Kidney glomerular epithelial cell (primary cell): ENCODE data around the gene TRIM15.
A peak's percentile ranks its signal among the peaks of the same experiment; 100 is the strongest.
"Not testable (repeated sequence)": the region's sequence is repeated elsewhere in the genome, so short reads cannot be mapped to it uniquely, and the experiment has no call there.

ENCODE experiments used
- DNase-seq: peaks from one replicate; lab custom pipeline; 2025; lab: John Stamatoyannopoulos, UW

The TRIM15 gene

DNA sequence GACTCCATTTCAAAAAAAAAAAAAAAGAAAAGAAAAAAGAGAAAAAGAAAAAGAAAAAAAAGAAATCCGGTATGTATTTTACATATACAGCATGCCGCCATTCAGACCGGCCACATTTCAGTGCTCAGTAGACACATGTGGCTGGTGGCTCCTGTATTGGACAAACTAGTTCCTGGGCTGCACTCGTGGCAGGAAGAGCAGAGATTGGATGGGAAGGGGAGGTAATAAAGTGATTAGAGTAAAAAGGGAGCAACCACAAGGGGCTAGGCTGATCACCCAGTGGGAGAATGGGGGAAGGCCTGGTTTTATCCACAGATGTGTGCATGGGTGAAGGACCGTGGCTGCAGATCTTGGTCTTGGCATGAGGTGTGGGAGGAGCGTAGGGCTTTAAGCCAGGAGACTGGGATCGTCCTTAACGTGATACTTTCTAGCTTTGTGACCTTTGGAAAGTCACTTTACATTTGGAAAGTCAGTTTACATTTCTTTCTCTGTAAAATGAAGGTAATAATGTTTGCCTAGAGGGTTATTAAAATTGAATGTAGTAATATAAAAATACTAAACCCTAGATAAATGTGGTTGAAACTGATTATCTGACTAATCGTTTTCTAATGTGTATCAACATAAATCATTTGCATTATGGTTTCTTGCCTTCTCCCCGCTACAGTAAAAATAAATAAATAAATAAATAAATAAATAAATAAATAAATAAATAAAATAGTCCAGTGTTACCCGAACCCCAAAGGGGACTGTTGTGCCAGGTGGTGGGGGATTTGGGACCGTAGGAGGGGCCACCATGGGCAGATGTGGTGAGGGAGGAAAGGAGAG lies 869 bp upstream of the TRIM15 start:
- DNase-seq: no peak

DNA sequence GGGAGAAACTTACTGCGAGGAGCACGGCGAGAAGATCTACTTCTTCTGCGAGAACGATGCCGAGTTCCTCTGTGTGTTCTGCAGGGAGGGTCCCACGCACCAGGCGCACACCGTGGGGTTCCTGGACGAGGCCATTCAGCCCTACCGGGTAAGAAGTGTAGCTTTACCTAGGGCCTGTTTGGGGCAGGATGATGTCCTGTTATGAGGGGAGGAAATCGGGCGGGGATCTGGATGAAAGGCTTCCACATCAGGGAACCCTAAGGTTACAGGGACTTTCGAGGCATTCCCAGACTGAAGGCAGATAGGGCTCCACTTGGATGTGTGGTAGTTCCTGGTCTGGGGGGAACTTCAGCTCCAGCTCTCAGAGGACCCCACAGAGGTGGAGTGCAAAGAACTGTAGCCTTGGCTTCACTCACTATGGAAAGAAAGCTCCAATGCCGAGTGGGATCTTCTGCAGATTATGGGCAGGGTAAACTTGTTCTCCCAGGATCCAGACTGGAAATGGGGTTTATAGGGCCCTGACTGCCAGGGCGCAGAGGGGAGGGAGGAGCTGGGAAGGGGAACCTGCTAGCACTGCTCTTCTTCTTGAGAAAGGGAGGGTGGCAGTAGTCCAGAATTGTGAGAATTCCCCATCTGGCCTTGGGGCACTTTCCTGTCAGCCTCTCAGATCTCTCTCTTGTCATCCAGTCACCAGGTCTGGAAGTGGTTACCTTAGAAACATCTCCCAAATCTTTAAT lies 740 bp downstream of the TRIM15 start:
- DNase-seq: no peak

DNA sequence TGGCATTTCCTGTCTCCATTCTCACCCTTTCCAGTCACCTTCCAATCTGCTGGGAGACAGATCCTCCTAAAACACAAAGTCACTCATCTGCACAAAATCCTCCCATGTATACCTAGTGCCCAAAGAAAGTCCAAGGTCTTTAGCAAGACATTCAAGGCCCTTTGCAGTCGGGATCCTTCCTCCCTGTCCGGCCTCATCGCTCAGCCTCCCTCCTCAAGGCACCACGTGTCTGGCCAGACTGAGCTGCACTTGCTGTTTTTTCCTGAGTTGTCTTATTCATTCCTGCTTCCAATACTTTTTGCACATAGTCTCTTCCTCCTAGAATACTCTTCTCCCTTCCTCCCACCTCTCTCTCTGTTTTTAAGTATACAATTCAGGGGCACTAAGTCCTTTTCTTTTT lies 1.4 kb downstream of the TRIM15 start:
- no peak for DNase-seq

GRCh38 chr6:30165238-30165637 lies 1.9 kb downstream of the TRIM15 start:
- DNase-seq: not testable (repeated sequence)

- DNase-seq: no peak
Measured at GRCh38 chr6:30167101-30167500, 3.8 kb downstream of the TRIM15 start.

- DNase-seq: no peak
Measured at GRCh38 chr6:30168741-30169140, 5.4 kb downstream of the TRIM15 start.

- DNase-seq: peak; percentile 41
Measured at GRCh38 chr6:30169658-30170614, 6.6 kb downstream of the TRIM15 start.

DNA sequence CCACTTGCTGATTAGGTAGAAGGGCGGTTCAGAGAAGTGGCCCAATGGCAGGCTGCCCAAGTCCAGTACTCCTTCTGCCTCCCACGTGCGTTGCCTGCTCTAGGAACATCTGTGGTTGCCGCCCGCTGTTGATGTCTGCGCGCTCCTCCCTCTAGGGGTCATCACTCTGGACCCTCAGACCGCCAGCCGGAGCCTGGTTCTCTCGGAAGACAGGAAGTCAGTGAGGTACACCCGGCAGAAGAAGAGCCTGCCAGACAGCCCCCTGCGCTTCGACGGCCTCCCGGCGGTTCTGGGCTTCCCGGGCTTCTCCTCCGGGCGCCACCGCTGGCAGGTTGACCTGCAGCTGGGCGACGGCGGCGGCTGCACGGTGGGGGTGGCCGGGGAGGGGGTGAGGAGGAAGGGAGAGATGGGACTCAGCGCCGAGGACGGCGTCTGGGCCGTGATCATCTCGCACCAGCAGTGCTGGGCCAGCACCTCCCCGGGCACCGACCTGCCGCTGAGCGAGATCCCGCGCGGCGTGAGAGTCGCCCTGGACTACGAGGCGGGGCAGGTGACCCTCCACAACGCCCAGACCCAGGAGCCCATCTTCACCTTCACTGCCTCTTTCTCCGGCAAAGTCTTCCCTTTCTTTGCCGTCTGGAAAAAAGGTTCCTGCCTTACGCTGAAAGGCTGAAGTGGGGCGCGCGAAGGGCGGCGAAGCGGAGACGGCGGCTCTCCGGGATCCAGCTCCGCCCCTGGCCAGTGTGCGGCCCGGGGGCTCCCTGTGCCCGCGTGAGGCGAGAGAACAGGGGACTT lies 8.5 kb downstream of the TRIM15 start:
- no peak for DNase-seq

DNA sequence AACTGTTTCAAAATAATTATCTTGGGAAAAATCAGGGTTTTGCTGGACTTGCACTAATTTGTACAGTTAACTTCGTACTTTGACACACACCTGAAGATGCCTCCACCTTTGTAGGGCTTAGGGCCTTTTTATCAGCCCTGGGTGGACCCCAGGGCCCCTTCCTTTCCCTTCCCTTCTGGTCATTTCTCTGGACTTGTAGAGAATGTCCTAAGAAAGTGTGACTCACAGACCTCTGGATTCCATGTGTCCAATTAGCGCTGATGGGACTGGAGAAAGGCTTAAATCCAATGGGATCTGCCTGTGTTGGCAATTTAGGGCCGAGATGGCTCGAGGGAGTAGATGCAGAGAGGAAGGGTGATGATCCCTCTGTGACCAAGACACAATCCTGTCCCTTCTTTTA lies 9.3 kb downstream of the TRIM15 start:
- DNase-seq: no peak

DNA sequence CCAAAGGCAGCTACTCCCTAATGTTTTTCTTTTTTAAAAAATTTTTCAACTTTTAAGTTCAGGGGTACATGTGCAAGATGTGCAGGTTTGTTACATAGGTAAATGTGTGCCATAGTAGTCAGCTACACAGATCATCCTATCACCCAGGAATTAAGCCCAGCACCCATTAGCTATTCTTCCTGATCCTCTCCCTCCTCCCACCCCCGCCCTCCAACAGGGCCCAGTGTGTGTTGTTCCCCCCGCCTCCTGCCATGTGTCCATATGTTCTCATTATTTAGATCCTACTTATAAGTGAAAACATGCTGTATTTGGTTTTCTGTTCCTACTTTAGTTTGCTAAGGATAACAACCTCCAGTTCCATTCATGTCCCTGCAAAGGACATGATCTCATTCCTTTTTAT lies 12.4 kb downstream of the TRIM15 start:
- DNase-seq: no peak

- DNase-seq: no peak
Measured at GRCh38 chr6:30178837-30179236, 15.5 kb downstream of the TRIM15 start.

GRCh38 chr6:30180145-30180544 lies 16.8 kb downstream of the TRIM15 start:
- no peak for DNase-seq

GRCh38 chr6:30184417-30185031 lies 21.2 kb downstream of the TRIM15 start:
- no peak for DNase-seq

GRCh38 chr6:30185846-30186484 lies 22.6 kb downstream of the TRIM15 start:
- no peak for DNase-seq

DNA sequence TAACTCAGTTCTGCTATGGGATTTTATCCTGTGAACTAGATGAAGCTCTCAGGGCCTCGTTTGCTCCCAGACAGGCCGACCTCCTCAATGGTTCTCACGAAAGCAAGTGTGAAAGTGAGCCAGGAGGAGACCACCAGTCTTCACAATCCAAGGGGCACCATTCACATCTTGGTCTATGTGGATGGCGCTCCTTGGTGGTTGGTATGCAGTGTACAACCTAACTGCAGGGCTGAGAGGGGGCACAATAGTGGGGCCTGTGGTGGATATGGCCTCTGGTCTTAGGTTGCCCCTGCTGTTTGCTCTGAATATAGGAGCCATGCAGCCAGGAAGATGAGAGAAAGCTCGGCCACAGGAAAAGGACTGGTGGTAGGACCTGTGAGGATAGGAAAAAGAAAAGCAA lies 25.2 kb downstream of the TRIM15 start:
- DNase-seq: no peak

DNA sequence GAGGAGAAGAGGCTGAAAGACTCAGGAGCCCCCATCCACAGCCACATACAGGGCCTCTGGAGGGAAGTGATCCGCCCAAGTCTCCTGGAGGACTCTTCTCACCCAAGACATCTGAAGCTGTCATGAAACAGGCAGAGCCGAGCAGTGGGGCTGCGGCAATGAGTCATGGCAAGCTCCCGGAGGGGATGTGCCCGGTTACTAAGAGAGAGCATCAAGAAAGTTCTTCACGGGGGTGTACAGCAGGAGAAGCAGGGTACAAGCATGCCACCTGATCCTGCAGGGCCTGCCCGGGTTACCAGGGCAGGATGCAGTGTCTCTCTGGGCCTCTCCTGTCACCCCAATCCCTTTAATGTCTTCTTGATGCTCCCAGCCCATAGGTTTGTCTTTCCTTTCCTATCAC lies 28.7 kb downstream of the TRIM15 start:
- DNase-seq: no peak

GRCh38 chr6:30194797-30195690 lies 31.7 kb downstream of the TRIM15 start:
- no peak for DNase-seq

DNA sequence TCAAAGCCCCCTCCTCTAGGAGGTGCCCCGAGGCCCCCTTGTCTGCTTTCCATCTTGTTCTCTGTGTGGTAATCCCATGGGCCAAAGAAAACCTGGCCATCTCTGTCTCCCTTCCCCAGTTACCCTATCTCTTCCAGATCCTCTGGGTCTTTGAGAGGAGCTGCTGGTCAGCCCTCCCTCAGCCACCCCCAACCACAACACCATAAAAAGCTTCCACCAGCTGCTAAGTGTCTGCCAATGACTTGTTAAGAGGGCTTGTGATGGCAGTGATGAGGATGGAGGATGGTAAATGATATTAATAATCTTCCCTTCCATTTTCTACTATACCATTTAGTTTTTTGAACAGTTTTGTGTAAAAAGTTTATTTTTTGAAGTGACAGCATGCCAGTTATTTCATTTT lies 32.6 kb downstream of the TRIM15 start:
- no peak for DNase-seq

- no peak for DNase-seq
Measured at GRCh38 chr6:30196376-30196775, 33.0 kb downstream of the TRIM15 start.
